HG02759 (cell line): Measurements from ENCODE around the gene LHFPL6.
A peak's percentile ranks its signal among the peaks of the same experiment; 100 is the strongest.

Experiments used
- ATAC-seq: cut with Tn5 transposase; IDR thresholded peaks from one replicate; pipeline ENCODE4 v1.9.1; 2021; ENCODE audit warnings: mild to moderate bottlenecking, moderate library complexity; ENCODE audit not compliant: unreplicated experiment

LHFPL6 gene

DNA sequence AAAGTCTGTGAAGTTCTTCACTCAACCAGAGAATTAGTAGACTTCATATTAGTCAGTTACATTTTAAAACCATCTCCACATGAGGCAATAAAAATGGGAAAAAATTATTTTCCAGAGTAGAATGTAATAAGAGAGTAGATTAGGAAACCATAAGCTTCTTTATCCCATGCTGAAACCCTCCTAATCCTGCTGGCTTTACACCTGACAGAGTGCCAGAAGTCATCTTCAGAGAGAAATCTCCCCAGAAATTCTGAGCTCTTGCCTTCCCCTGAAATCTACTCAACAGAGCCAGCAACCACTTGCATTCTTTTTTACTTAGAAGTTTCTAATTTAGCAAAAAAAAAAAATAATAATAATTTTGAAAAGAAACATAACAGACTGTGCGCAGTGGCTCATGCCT lies 284.8 kb downstream of the LHFPL6 start:
- ATAC-seq = no peak

DNA sequence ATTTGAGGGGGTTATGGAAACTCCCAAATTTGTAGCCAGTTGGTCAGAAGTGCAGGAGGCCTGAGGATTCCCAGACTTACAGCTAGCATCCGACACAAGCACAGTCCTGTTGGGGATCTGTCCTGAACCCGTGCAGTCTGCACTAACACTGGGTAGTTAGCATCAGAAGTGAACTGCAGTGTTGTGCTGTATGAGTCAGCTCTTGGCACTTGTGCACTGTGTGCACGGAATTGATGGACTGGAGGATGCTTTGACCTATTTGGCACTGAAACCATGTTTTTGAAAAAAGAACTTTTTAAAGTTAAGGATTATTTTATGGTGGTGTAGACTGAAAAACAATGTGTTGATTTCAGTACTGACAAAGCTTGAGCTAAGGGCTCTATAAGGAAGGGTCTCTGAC lies 285.7 kb downstream of the LHFPL6 start:
- no peak for ATAC-seq

- no peak for ATAC-seq
Observed at GRCh38 chr13:39315796-39316195, 287.2 kb downstream of the LHFPL6 start.

- ATAC-seq = no peak
Observed at GRCh38 chr13:39313721-39314120, 289.3 kb downstream of the LHFPL6 start.

GRCh38 chr13:39312596-39312995 lies 290.4 kb downstream of the LHFPL6 start:
- ATAC-seq = no peak

- ATAC-seq = no peak
Observed at GRCh38 chr13:39311619-39312018, 291.4 kb downstream of the LHFPL6 start.

DNA sequence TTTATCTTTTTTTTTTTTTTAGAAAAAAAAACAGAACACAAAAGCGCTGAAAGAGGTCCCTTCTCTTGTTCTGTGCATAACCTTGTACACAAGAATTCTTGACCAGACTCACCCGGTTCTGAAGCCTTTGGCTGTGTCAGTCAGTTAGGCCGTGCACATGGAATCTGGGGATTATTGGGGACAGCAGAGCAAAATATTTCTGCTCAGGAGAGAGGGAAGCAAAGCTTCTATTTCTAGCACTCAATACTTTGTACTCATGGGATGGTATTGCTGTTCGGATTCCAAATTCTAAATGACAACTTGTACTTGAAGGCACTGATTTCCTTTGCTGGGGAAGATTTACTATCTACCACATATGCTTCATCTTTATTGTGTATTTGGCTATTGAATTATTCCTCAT lies 292.0 kb downstream of the LHFPL6 start:
- ATAC-seq = no peak

DNA sequence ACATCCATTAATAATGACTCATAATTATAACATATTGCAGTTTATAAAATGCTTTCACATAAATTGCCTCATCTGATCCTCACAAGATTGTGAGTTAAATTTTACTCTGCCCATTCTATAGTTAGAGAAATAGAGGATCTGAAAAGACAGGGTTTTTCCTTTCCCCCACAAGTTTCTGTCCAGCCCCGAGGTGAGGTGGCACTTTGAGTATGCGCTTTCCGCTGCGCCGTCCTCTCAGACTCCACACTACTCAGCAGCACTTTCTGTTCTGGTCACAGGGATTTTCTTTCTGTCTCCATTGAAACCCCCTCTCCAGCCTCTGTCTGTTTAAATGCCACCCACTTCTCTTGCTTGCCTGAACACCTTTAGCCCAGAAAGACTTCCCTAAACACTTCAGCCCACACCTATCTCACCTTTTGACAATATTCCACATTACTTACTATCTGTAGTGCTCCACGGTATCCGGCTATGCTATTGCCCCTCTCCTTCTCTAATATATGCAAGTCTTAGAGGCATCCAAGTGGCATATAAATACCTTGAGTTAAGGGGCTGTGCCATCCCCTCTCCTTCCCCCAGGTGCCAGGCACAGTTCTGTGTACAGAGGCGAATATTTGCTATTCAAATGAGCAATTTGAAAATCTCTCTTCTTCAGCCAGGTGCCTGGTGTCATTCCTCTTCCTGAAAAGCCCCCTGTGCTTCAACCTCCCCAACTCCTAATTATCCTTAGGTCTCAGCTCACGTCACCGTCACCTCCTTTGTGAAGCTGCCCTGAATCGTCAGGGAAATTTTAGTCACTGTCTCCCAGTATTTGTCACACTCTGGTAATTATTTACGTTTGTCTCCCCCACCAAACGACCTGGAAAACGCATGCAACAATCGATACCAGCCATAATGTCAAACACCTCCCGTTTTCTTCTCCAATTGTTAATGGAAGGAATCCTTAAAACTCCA lies 296.1 kb downstream of the LHFPL6 start:
- peak; percentile 93 for ATAC-seq

- ATAC-seq = no peak
Observed at GRCh38 chr13:39302820-39303219, 300.2 kb downstream of the LHFPL6 start.

- no peak for ATAC-seq
Observed at GRCh38 chr13:39298951-39299350, 304.0 kb downstream of the LHFPL6 start.

- ATAC-seq = no peak
Observed at GRCh38 chr13:39297664-39298171, 305.3 kb downstream of the LHFPL6 start.

DNA sequence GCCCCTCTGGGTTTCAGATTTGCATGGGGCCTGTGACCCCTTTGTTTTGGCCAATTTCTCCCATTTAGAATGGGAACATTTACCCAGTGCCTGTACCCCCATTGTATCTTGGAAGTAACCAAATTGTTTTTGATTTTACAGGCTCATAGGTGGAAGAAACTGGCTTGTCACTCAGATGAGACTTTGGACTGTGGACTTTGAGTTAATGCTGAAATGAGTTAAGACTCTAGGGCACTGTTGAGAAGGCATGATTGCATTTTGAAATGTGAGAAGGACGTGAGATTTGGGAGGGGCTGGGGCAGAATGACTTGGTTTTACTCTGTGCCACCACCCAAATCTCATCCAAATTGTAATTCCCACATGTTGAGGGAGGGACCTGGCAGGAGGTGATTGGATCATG lies 306.0 kb downstream of the LHFPL6 start:
- no peak for ATAC-seq

DNA sequence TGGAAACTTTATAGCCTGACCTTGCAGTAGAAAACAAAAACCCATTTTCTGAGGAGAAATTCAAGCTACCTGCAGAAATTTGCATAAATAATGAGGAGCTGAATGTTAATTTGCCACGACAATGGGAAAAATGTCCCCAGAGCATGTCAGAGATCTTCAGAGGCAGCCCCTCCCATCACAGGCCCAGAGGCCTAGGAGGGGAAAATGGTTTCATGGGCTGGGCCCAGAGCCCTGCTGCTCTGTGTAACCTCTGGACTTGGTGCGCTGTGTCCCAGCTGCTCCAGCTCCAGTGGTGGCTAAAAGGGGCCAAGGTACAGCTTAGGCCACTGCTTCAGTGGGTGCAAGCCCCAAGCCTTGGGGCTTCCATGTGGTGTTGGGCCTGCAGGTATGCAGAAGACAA lies 306.8 kb downstream of the LHFPL6 start:
- no peak for ATAC-seq
